GM12878 (cell line): ENCODE measurements around the gene NKD1. TPM values are rescaled to one million over a fixed set of nuclear protein-coding genes. Genes with fewer than 3 reads are reported as not detected.

ENCODE experiments used
- CBX5 ChIP-seq: sonication (generic); IDR thresholded peaks from 2 replicates; pipeline ENCODE4 v1.6.1; 2016; ENCODE audit warnings: low read depth, moderate library complexity, mild to moderate bottlenecking, inconsistent platforms
- EP300 ChIP-seq, 2 experiments: fragments of 150-350 bp in 1 of 2; IDR thresholded peaks; 2 replicates each; pipeline ENCODE4 v1.6.1; 2011 to 2012; ENCODE audit warnings: low read depth in 2 of 2, low read length in 2 of 2, borderline replicate concordance in 1 of 2, improper control_type of control experiment in 1 of 2, inconsistent platforms in 1 of 2; ENCODE audit not compliant: control insufficient read depth in 1 of 2
- HCFC1 ChIP-seq: fragments of 150-350 bp; IDR thresholded peaks from 2 replicates; pipeline ENCODE4 v1.6.1; 2014; ENCODE audit warnings: low read length
- MEF2A ChIP-seq: IDR thresholded peaks from 2 replicates; pipeline ENCODE4 v1.6.1; 2011; ENCODE audit warnings: low read depth, mild to moderate bottlenecking, low read length, moderate library complexity; ENCODE audit not compliant: insufficient read depth
- MTA3 ChIP-seq: IDR thresholded peaks from 2 replicates; pipeline ENCODE4 v1.6.1; 2012; ENCODE audit warnings: low read length, inconsistent platforms, borderline replicate concordance
- MYB ChIP-seq: fragments of 150-350 bp; IDR thresholded peaks from 2 replicates; pipeline ENCODE4 v1.6.1; 2014; ENCODE audit warnings: mild to moderate bottlenecking, low read depth, low read length, borderline replicate concordance
- NRF1 ChIP-seq: conservative IDR thresholded peaks from 2 replicates; pipeline ENCODE4 v1.6.1; 2011; ENCODE audit warnings: mild to moderate bottlenecking, low read depth, low read length, improper control_type of control experiment
- POLR2AphosphoS5 ChIP-seq: IDR thresholded peaks from 2 replicates; pipeline ENCODE4 v1.6.1; 2011; ENCODE audit warnings: mild to moderate bottlenecking, low read length, inconsistent platforms
- POU2F2 ChIP-seq: IDR thresholded peaks from 3 replicates; pipeline ENCODE4 v1.6.1; 2011; ENCODE audit warnings: low read depth, mild to moderate bottlenecking, low read length, borderline replicate concordance
- TAF1 ChIP-seq: IDR thresholded peaks from 2 replicates; pipeline ENCODE4 v1.6.1; 2011; ENCODE audit warnings: mild to moderate bottlenecking, low read depth, low read length, borderline replicate concordance
- YY1 ChIP-seq: IDR thresholded peaks from 2 replicates; pipeline ENCODE4 v1.6.1; 2011; ENCODE audit warnings: low read depth, mild to moderate bottlenecking, low read length
- polyA plus RNA-seq, 11 experiments: library from polyadenylated mRNA; depleted of rRNA in 4 of 11; unstranded in 6 of 11; stranded (reverse) in 5 of 11; fragments of >200 nt; fragmentation: Nextera tagmentation in 4 of 11; fragmentation: Illumina TruSeq in 1 of 11; extraction: Ambion mirVana in 4 of 11; extraction: Trizol in 1 of 11; gene quantifications; 1 replicate in 1 of 11; 2 replicates in 10 of 11; pipeline versions ENCODE4 v1.2.1 to v1.2.3, GENCODE V29; 2011 to 2016; ENCODE audit warnings: inconsistent platforms in 2 of 11, missing spikeins in 2 of 11, low read depth in 1 of 11
- total RNA-seq, 4 experiments: library from RNA; depleted of rRNA in 3 of 4; stranded (reverse); fragments of >200 nt in 3 of 4; fragmentation: Illumina TruSeq in 1 of 4; extraction: Trizol in 1 of 4; gene quantifications; 2 replicates each; pipeline versions ENCODE4 v1.2.1 to v1.2.3, GENCODE V29; 2013 to 2021
- TF ChIP-seq, protein P1 (sequence below): fragments of 150-350 bp; IDR thresholded peaks from 2 replicates; pipeline ENCODE4 v1.6.1; 2016; ENCODE audit warnings: low read depth, low read length
- TF ChIP-seq, protein P2 (sequence below): fragments of 450-650 bp; IDR thresholded peaks from 2 replicates; pipeline ENCODE4 v1.6.1; 2016; ENCODE audit warnings: mild to moderate bottlenecking
- TF ChIP-seq, protein P3 (sequence below): IDR thresholded peaks from 2 replicates; pipeline ENCODE4 v1.6.1; 2011; ENCODE audit warnings: borderline replicate concordance, low read depth, mild to moderate bottlenecking, moderate library complexity, low read length; ENCODE audit not compliant: insufficient read depth, poor library complexity, severe bottlenecking
- TF ChIP-seq, protein P4 (sequence below): fragments of 450-650 bp; IDR thresholded peaks from 2 replicates; pipeline ENCODE4 v1.6.1; 2017; ENCODE audit warnings: borderline replicate concordance
- TF ChIP-seq, protein P5 (sequence below): IDR thresholded peaks from 2 replicates; pipeline ENCODE4 v1.6.1; 2011; ENCODE audit warnings: mild to moderate bottlenecking, low read depth, low read length, moderate library complexity; ENCODE audit not compliant: insufficient replicate concordance

NKD1 gene
- total and polyA plus RNA-seq, 10 of the 15 experiments (the other 5 are each of a cell fraction or from before 2014, with no cell fraction given), result under 0.01 to 0.49 (median 0.04) TPM; not detected in 2

DNA sequence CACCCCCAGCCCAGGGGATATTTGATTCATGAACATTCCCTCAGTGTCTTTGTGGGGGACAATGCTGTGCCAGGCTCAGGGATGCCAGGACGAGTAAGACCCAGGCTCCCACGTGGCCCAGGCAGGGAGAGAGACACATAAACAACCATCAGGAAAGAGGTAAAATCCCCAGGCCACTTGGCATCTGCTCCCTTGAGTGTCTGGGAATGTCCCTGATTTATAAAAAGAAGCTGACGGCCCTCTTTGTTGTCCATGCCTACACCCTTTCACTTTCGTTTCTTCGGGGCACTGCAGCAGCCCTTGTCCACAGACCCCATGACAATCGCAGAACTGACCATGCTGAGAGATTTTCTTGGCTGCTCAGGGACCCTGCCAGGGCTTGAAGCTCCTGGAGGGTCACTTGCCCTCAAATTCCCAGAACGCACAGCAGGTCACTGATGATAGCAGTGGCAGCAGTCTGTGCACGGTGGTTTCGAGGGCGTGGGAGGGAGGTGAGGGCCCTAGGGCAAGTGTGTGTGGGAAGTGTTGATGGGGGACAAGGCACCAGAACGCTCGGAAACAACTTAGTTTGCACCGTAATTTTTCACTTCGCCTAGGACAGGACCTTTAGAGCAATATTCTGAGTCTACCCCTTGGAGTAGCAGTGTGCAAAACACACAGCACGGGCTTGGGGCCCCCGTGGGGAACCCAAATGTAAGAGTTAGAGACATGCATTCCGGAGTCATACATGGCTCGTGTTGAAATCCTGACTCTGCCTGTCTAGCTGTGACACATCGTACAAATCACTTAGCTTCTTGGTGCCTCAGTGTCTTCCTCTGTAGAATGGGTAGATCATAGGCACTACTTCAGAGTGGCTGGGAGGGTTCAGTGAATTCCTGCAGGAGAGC is 149.9 kb downstream of the NKD1 start (continued):
- TF ChIP-seq, protein P1, sequence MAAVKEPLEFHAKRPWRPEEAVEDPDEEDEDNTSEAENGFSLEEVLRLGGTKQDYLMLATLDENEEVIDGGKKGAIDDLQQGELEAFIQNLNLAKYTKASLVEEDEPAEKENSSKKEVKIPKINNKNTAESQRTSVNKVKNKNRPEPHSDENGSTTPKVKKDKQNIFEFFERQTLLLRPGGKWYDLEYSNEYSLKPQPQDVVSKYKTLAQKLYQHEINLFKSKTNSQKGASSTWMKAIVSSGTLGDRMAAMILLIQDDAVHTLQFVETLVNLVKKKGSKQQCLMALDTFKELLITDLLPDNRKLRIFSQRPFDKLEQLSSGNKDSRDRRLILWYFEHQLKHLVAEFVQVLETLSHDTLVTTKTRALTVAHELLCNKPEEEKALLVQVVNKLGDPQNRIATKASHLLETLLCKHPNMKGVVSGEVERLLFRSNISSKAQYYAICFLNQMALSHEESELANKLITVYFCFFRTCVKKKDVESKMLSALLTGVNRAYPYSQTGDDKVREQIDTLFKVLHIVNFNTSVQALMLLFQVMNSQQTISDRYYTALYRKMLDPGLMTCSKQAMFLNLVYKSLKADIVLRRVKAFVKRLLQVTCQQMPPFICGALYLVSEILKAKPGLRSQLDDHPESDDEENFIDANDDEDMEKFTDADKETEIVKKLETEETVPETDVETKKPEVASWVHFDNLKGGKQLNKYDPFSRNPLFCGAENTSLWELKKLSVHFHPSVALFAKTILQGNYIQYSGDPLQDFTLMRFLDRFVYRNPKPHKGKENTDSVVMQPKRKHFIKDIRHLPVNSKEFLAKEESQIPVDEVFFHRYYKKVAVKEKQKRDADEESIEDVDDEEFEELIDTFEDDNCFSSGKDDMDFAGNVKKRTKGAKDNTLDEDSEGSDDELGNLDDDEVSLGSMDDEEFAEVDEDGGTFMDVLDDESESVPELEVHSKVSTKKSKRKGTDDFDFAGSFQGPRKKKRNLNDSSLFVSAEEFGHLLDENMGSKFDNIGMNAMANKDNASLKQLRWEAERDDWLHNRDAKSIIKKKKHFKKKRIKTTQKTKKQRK, result no peak
- TF ChIP-seq NRF1 (no peak), MEF2A (peak; percentile 74), POLR2AphosphoS5 (peak; percentile 51), MYB (no peak), EP300 (IDR thresholded peaks at IDR 0.05; ENCODE audit: borderline replicate concordance in 1 of 2, control insufficient read depth in 1 of 2, low read depth in 2 of 2, low read length in 2 of 2) (peak; percentile 11 to 77; a peak in 3 of 4 replicates), MTA3 (peak; percentile 81; the same call in 1 of the 2 replicates), TAF1 (no peak), POU2F2 (no peak), HCFC1 (no peak; the same call in 1 of the 2 replicates), YY1 (peak; percentile 38; the same call in 1 of the 2 replicates), CBX5 (no peak)
- TF ChIP-seq, protein P2, sequence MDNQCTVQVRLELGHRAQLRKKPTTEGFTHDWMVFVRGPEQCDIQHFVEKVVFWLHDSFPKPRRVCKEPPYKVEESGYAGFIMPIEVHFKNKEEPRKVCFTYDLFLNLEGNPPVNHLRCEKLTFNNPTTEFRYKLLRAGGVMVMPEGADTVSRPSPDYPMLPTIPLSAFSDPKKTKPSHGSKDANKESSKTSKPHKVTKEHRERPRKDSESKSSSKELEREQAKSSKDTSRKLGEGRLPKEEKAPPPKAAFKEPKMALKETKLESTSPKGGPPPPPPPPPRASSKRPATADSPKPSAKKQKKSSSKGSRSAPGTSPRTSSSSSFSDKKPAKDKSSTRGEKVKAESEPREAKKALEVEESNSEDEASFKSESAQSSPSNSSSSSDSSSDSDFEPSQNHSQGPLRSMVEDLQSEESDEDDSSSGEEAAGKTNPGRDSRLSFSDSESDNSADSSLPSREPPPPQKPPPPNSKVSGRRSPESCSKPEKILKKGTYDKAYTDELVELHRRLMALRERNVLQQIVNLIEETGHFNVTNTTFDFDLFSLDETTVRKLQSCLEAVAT, result peak; percentile 10; the same call in 1 of the 2 replicates
- TF ChIP-seq, protein P3, sequence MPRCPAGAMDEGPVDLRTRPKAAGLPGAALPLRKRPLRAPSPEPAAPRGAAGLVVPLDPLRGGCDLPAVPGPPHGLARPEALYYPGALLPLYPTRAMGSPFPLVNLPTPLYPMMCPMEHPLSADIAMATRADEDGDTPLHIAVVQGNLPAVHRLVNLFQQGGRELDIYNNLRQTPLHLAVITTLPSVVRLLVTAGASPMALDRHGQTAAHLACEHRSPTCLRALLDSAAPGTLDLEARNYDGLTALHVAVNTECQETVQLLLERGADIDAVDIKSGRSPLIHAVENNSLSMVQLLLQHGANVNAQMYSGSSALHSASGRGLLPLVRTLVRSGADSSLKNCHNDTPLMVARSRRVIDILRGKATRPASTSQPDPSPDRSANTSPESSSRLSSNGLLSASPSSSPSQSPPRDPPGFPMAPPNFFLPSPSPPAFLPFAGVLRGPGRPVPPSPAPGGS, result peak; percentile 20
- TF ChIP-seq, protein P4, sequence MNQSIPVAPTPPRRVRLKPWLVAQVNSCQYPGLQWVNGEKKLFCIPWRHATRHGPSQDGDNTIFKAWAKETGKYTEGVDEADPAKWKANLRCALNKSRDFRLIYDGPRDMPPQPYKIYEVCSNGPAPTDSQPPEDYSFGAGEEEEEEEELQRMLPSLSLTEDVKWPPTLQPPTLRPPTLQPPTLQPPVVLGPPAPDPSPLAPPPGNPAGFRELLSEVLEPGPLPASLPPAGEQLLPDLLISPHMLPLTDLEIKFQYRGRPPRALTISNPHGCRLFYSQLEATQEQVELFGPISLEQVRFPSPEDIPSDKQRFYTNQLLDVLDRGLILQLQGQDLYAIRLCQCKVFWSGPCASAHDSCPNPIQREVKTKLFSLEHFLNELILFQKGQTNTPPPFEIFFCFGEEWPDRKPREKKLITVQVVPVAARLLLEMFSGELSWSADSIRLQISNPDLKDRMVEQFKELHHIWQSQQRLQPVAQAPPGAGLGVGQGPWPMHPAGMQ, result no peak; the same call in 1 of the 2 replicates
- TF ChIP-seq, protein P5, sequence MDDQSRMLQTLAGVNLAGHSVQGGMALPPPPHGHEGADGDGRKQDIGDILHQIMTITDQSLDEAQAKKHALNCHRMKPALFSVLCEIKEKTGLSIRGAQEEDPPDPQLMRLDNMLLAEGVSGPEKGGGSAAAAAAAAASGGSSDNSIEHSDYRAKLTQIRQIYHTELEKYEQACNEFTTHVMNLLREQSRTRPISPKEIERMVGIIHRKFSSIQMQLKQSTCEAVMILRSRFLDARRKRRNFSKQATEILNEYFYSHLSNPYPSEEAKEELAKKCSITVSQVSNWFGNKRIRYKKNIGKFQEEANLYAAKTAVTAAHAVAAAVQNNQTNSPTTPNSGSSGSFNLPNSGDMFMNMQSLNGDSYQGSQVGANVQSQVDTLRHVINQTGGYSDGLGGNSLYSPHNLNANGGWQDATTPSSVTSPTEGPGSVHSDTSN, result no peak
